C4-2B (cell line): Measurements from ENCODE around the gene NRXN3.
"Not testable (repeated sequence)": the region's sequence is repeated elsewhere in the genome, so short reads cannot be mapped to it uniquely, and the experiment has no call there.

ENCODE experiments used
- H3K27ac ChIP-seq: fragments of 450-650 bp; 2 replicates; pipeline ENCODE4 v1.5.1; 2017
- ZFX ChIP-seq: fragments of 450-650 bp; IDR thresholded peaks from 2 replicates; pipeline ENCODE4 v1.6.1; 2017
- TF ChIP-seq, protein P1 (sequence below): fragments of 450-650 bp; conservative IDR thresholded peaks from 2 replicates; pipeline ENCODE4 v1.5.1; 2017; ENCODE audit warnings: mild to moderate bottlenecking

Gene NRXN3

GRCh38 chr14:78484028-78484427 is 313.9 kb downstream of the NRXN3 start:
- no peak overlapping the region for H3K27ac ChIP-seq
- TF ChIP-seq ZFX, result no peak
- TF ChIP-seq, protein P1, sequence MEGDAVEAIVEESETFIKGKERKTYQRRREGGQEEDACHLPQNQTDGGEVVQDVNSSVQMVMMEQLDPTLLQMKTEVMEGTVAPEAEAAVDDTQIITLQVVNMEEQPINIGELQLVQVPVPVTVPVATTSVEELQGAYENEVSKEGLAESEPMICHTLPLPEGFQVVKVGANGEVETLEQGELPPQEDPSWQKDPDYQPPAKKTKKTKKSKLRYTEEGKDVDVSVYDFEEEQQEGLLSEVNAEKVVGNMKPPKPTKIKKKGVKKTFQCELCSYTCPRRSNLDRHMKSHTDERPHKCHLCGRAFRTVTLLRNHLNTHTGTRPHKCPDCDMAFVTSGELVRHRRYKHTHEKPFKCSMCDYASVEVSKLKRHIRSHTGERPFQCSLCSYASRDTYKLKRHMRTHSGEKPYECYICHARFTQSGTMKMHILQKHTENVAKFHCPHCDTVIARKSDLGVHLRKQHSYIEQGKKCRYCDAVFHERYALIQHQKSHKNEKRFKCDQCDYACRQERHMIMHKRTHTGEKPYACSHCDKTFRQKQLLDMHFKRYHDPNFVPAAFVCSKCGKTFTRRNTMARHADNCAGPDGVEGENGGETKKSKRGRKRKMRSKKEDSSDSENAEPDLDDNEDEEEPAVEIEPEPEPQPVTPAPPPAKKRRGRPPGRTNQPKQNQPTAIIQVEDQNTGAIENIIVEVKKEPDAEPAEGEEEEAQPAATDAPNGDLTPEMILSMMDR, result no peak

- TF ChIP-seq ZFX, result no peak
- TF ChIP-seq, protein P1, result no peak
- no peak overlapping the region for H3K27ac ChIP-seq
Measured at GRCh38 chr14:78486081-78486480, 315.9 kb downstream of the NRXN3 start.

DNA sequence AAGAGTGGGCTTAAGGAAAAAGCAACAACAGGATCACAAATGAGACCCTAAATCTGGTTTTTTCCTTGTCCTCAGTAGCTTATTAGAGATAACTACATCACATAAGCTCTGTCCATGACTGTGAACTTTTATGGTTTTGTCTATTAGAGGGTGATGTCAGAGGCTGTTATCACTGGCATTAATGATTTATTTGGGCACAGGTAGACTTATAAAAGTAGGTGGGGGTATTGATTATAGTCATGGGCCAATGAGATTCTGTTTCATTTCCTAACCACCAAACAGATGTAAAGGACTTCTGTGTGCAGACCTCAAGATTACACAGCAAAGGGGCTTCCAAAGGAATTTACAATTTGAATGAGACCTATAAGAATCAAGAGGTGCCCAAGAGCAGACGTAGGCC is 316.4 kb downstream of the NRXN3 start:
- no peak for TF ChIP-seq ZFX
- H3K27ac ChIP-seq, result no peak overlapping the region

- not testable (repeated sequence) for H3K27ac ChIP-seq
Measured at GRCh38 chr14:78487573-78487972, 317.4 kb downstream of the NRXN3 start.

- TF ChIP-seq ZFX, result no peak
- TF ChIP-seq, protein P1, result no peak
- H3K27ac ChIP-seq, result no peak overlapping the region
Measured at GRCh38 chr14:78488938-78489337, 318.8 kb downstream of the NRXN3 start.

DNA sequence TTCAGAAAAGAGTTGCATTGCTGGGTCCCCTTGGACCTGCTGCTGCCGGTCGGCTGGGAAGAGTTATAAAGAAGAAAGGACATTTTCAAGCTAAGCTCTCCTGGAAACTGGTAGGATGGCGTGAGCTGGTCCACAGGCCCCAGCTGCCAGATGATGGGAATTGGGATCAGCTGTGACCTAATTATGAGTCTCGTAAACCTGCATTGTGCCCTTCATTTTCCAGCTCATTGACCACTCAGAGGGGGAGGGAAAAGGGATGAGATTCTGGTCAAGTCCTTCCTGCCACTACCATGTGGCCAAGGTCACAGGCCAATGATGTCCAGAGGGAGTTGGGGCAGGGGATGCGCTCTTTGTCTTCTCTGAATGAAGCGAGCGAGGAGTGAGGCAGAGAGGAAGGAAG is 320.9 kb downstream of the NRXN3 start:
- TF ChIP-seq, protein P1, result no peak
- TF ChIP-seq ZFX, result no peak
- H3K27ac ChIP-seq, result no peak overlapping the region

- H3K27ac ChIP-seq, result no peak overlapping the region
- TF ChIP-seq ZFX, result no peak
- TF ChIP-seq, protein P1, result no peak
Measured at GRCh38 chr14:78498062-78498595, 328.0 kb downstream of the NRXN3 start.

DNA sequence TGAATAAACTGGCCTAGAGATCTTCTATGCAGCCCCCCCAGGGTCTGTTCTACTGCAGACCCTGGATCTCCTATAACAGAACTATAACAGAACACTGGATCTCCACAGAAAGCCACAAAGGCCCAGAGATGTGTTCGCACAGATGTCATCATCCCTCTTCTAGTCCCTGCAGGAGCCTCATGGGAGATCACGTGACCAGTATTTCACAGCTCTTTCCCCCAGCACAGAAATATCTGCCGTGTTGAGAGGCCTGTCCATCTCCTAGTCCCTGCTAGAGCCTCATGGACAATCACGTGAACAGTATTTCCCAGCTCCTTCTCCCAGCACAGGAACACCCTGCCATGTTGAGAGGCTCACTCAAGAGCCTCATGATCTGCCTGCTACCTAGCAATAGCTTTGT is 331.7 kb downstream of the NRXN3 start:
- no peak overlapping the region for H3K27ac ChIP-seq
- TF ChIP-seq ZFX, result no peak
- TF ChIP-seq, protein P1, result no peak

- no peak overlapping the region for H3K27ac ChIP-seq
- TF ChIP-seq, protein P1, result no peak
- no peak for TF ChIP-seq ZFX
Measured at GRCh38 chr14:78508023-78508422, 337.9 kb downstream of the NRXN3 start.
